ENCODE results near the gene ZNF609.
A peak's percentile ranks its signal among the peaks of the same experiment; 100 is the strongest.
"Not testable (repeated sequence)": the region's sequence is repeated elsewhere in the genome, so short reads cannot be mapped to it uniquely, and the experiment has no call there.

The ZNF609 gene

DNA sequence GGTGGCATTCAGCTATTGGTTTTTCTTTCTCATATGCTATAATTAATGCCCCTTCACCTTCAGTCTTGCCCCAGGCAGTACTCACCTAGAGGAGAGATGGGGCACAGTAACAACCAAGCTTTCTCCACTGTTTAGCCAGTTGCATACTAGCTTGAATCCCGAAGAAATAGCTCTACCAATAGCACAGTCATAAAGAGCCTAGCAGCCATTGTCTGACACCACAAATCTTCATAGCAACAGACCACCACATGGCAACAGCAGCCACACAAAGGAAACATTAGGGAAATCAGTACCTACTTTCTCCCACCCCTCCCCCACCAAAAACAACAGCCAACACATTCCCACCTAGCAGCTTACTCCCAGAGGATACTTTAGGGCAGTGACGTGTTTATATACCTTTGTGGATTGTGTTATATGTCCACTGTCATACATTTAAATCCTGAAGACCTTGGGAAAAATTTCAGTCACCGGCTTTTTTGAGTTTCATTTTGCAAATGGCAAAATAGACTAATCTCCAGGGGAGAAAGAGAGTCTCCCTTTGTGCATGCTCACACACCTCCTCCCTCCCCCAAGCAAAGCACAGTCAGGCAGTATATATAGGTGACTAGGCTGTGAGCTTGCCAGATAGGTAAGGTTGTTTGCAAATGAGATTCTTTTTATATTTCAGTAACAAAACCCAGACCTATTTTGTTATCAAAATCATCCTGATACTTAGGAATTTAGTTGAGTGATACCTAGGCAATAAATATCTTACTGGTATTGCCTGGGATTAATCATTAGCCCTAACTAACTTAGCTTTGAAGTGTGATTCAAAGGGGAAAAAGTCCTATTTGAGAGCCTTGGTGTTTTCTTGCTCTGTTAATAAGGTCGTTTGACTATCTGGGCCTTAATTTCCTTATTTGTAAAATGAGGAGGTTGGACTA, 174.5 kb downstream of the ZNF609 start:
- no peaks in the 10 kb centered on the region for H3K27me3 ChIP-seq (ENCODE audit: control insufficient read depth in 1 of 2, insufficient read depth in 2 of 2, low read length in 2 of 2)
- peak overlapping the region; percentile 22 for H3K27ac ChIP-seq (ENCODE audit: low read depth, low read length)
- H3K4me3 ChIP-seq (ENCODE audit: low read depth in 1 of 2, low read length in 2 of 2): peak overlapping the region in 1 of 2 donors; percentile 5
- H3K4me1 ChIP-seq (ENCODE audit: insufficient read depth, low read length): peaks cover 35% of the 10 kb centered on the region
- H3K36me3 ChIP-seq (ENCODE audit: insufficient read depth, low read length): no peaks in the 10 kb centered on the region
- no peaks in the 10 kb centered on the region for H3K9me3 ChIP-seq (ENCODE audit: low read length)
- H3K9ac ChIP-seq (ENCODE audit: low read length): no peak overlapping the region

- Histone ChIP-seq H3K4me1 (ENCODE audit: insufficient read depth, low read length) (peaks cover 43% of the 10 kb centered on the region), H3K27ac (ENCODE audit: low read depth, low read length) (peak overlapping the region; percentile 47), H3K9ac (ENCODE audit: low read length) (no peak overlapping the region), H3K4me3 (ENCODE audit: low read depth in 1 of 2, low read length in 2 of 2) (peak overlapping the region in 1 of 2 donors; percentile 5), H3K27me3 (ENCODE audit: control insufficient read depth in 1 of 2, insufficient read depth in 2 of 2, low read length in 2 of 2) (no peaks in the 10 kb centered on the region), H3K36me3 (ENCODE audit: insufficient read depth, low read length) (no peaks in the 10 kb centered on the region), H3K9me3 (ENCODE audit: low read length) (no peaks in the 10 kb centered on the region)
These were observed 175.4 kb downstream of the ZNF609 start for GRCh38 chr15:64635499-64636495.

DNA sequence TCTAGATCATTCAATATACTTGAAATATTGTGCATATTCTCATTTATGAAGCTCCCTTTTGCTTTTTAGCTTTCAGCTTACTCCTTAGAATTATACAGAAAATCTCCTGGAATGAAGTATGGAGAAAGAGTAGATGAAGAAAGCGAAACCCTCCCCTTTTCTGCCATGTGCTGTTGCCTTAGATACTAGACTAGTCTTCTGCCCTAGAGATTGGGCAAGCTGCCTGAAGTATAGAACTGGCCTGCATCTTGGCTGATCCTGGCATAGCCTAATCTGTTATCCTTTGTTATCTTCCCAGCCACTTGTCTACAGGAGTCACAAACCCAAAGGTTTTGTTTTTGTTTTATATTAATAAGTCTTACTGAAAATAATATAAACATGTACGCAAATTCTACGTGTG, 176.2 kb downstream of the ZNF609 start:
- Histone ChIP-seq H3K36me3 (ENCODE audit: insufficient read depth, low read length) (no peaks in the 10 kb centered on the region), H3K9me3 (ENCODE audit: low read length) (no peaks in the 10 kb centered on the region), H3K27me3 (ENCODE audit: control insufficient read depth in 1 of 2, insufficient read depth in 2 of 2, low read length in 2 of 2) (no peaks in the 10 kb centered on the region), H3K27ac (ENCODE audit: low read depth, low read length) (peak overlapping the region; percentile 47), H3K4me3 (ENCODE audit: low read depth in 1 of 2, low read length in 2 of 2) (no peak overlapping the region), H3K9ac (ENCODE audit: low read length) (no peak overlapping the region), H3K4me1 (ENCODE audit: insufficient read depth, low read length) (peaks cover 45% of the 10 kb centered on the region)

GRCh38 chr15:64637412-64637811, 177.0 kb downstream of the ZNF609 start:
- Histone ChIP-seq H3K27ac (ENCODE audit: low read depth, low read length) (no peak overlapping the region), H3K9ac (ENCODE audit: low read length) (no peak overlapping the region), H3K4me3 (ENCODE audit: low read depth in 1 of 2, low read length in 2 of 2) (no peak overlapping the region), H3K9me3 (ENCODE audit: low read length) (no peaks in the 10 kb centered on the region), H3K27me3 (ENCODE audit: control insufficient read depth in 1 of 2, insufficient read depth in 2 of 2, low read length in 2 of 2) (no peaks in the 10 kb centered on the region), H3K36me3 (ENCODE audit: insufficient read depth, low read length) (no peaks in the 10 kb centered on the region), H3K4me1 (ENCODE audit: insufficient read depth, low read length) (peaks cover 45% of the 10 kb centered on the region)

GRCh38 chr15:64639744-64640143, 179.4 kb downstream of the ZNF609 start:
- not testable (repeated sequence) for H3K9me3 ChIP-seq (ENCODE audit: low read length); H3K9ac ChIP-seq (ENCODE audit: low read length); H3K36me3 ChIP-seq (ENCODE audit: insufficient read depth, low read length); H3K27me3 ChIP-seq (ENCODE audit: control insufficient read depth in 1 of 2, insufficient read depth in 2 of 2, low read length in 2 of 2); H3K4me3 ChIP-seq (ENCODE audit: low read depth in 1 of 2, low read length in 2 of 2); H3K27ac ChIP-seq (ENCODE audit: low read depth, low read length)
- H3K4me1 ChIP-seq (ENCODE audit: insufficient read depth, low read length): peaks cover 36% of the 10 kb centered on the region

GRCh38 chr15:64640146-64640871, 179.9 kb downstream of the ZNF609 start:
- no peak overlapping the region for H3K27ac ChIP-seq (ENCODE audit: low read depth, low read length)
- H3K27me3 ChIP-seq (ENCODE audit: control insufficient read depth in 1 of 2, insufficient read depth in 2 of 2, low read length in 2 of 2): no peaks in the 10 kb centered on the region
- peaks cover 30% of the 10 kb centered on the region for H3K4me1 ChIP-seq (ENCODE audit: insufficient read depth, low read length)
- H3K36me3 ChIP-seq (ENCODE audit: insufficient read depth, low read length): no peaks in the 10 kb centered on the region
- no peak overlapping the region for H3K9ac ChIP-seq (ENCODE audit: low read length)
- H3K9me3 ChIP-seq (ENCODE audit: low read length): no peaks in the 10 kb centered on the region
- no peak overlapping the region for H3K4me3 ChIP-seq (ENCODE audit: low read depth in 1 of 2, low read length in 2 of 2)

DNA sequence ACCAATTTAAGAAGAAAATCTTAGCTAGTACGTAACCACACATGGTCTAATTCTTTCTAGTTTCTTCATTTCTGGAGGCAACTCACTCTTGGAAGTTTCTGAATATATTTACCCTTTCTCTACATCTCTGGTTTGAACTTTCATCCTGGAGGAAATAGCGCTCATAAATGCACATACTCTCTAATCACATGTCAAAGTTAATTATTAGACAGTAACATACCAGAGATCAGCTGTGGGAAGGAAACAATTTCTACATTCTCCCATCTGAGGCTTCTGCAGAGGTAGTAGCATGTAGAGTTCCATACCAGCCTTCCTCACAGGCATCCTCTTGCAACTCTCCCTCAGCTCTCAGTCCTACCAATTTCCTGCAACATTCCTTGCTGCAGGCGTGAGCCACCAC, 182.5 kb downstream of the ZNF609 start:
- H3K27ac ChIP-seq (ENCODE audit: low read depth, low read length): no peak overlapping the region
- peaks cover 15% of the 10 kb centered on the region for H3K4me1 ChIP-seq (ENCODE audit: insufficient read depth, low read length)

DNA sequence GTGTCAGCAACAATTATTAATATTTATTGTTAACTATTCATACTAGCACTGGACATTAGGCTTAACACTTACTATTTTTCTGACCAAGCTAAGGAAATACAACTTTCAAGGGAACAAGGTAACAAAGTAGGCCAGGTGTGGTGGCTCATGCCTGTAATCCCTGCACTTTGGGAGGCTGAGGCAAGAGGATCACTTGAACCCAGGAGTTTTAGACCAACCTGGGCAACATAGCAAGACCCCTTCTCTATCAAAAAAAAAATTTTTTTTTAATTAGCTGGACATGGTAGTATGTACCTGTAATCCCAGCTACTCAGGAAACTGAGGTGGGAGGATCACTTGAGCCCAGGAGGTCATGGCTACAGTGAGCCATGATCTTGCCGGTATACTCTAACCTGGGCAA, 183.3 kb downstream of the ZNF609 start:
- Histone ChIP-seq H3K9ac (ENCODE audit: low read length) (no peak overlapping the region), H3K27ac (ENCODE audit: low read depth, low read length) (no peak overlapping the region), H3K27me3 (ENCODE audit: control insufficient read depth in 1 of 2, insufficient read depth in 2 of 2, low read length in 2 of 2) (no peaks in the 10 kb centered on the region), H3K36me3 (ENCODE audit: insufficient read depth, low read length) (no peaks in the 10 kb centered on the region), H3K4me3 (ENCODE audit: low read depth in 1 of 2, low read length in 2 of 2) (no peak overlapping the region), H3K9me3 (ENCODE audit: low read length) (no peaks in the 10 kb centered on the region), H3K4me1 (ENCODE audit: insufficient read depth, low read length) (peaks cover 15% of the 10 kb centered on the region)

More for the DNA sequence above, 182.5 kb downstream of the ZNF609 start:
- no peaks in the 10 kb centered on the region for H3K27me3 ChIP-seq (ENCODE audit: control insufficient read depth in 1 of 2, insufficient read depth in 2 of 2, low read length in 2 of 2)
- no peaks in the 10 kb centered on the region for H3K9me3 ChIP-seq (ENCODE audit: low read length)
- H3K4me3 ChIP-seq (ENCODE audit: low read depth in 1 of 2, low read length in 2 of 2): no peak overlapping the region
- no peaks in the 10 kb centered on the region for H3K36me3 ChIP-seq (ENCODE audit: insufficient read depth, low read length)
- H3K9ac ChIP-seq (ENCODE audit: low read length): no peak overlapping the region

GRCh38 chr15:64644811-64645210, 184.4 kb downstream of the ZNF609 start:
- H3K9ac ChIP-seq (ENCODE audit: low read length); H3K4me1 ChIP-seq (ENCODE audit: insufficient read depth, low read length); H3K36me3 ChIP-seq (ENCODE audit: insufficient read depth, low read length); H3K9me3 ChIP-seq (ENCODE audit: low read length); H3K27me3 ChIP-seq (ENCODE audit: control insufficient read depth in 1 of 2, insufficient read depth in 2 of 2, low read length in 2 of 2); H3K27ac ChIP-seq (ENCODE audit: low read depth, low read length); H3K4me3 ChIP-seq (ENCODE audit: low read depth in 1 of 2, low read length in 2 of 2): not testable (repeated sequence)

- H3K36me3 ChIP-seq (ENCODE audit: insufficient read depth, low read length): no peaks in the 10 kb centered on the region
- no peak overlapping the region for H3K4me3 ChIP-seq (ENCODE audit: low read depth in 1 of 2, low read length in 2 of 2)
- H3K9me3 ChIP-seq (ENCODE audit: low read length): no peaks in the 10 kb centered on the region
- peaks cover under 1% of the 10 kb centered on the region for H3K4me1 ChIP-seq (ENCODE audit: insufficient read depth, low read length)
- no peaks in the 10 kb centered on the region for H3K27me3 ChIP-seq (ENCODE audit: control insufficient read depth in 1 of 2, insufficient read depth in 2 of 2, low read length in 2 of 2)
- no peak overlapping the region for H3K27ac ChIP-seq (ENCODE audit: low read depth, low read length)
- H3K9ac ChIP-seq (ENCODE audit: low read length): no peak overlapping the region
These were observed 185.6 kb downstream of the ZNF609 start for GRCh38 chr15:64645995-64646394.

GRCh38 chr15:64647367-64647766, 187.0 kb downstream of the ZNF609 start:
- Histone ChIP-seq H3K4me1 (ENCODE audit: insufficient read depth, low read length) (no peaks in the 10 kb centered on the region), H3K36me3 (ENCODE audit: insufficient read depth, low read length) (no peaks in the 10 kb centered on the region), H3K27me3 (ENCODE audit: control insufficient read depth in 1 of 2, insufficient read depth in 2 of 2, low read length in 2 of 2) (no peaks in the 10 kb centered on the region), H3K27ac (ENCODE audit: low read depth, low read length) (no peak overlapping the region), H3K4me3 (ENCODE audit: low read depth in 1 of 2, low read length in 2 of 2) (no peak overlapping the region), H3K9me3 (ENCODE audit: low read length) (no peaks in the 10 kb centered on the region), H3K9ac (ENCODE audit: low read length) (no peak overlapping the region)

Measured in muscle layer of colon (tissue), 2 donors.